ENCODE results near the gene PLOD2.
A peak's percentile ranks its signal among the peaks of the same experiment; 100 is the strongest.

The PLOD2 gene

DNA sequence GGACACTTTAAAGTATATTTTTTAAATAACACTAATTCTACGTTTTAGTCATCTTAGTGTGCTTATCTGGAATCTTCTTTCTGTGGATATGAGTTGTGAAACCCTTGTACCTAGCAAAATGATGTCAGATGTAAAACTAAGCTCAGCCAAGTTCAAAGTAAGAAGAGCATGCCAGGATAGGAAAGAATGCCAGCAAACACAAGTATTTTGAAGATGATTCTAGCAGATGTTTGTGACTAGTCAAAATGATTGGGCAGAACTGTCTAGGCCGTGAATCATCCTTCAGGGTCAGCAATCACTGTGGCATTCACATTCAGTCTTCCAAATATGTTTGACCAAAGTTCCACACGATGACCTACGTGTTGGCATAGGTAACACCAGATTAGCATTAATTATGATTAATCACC, 5.4 kb upstream of the PLOD2 start:
- peak in 1 of 2 experiments; percentile 59 for DNase-seq (ENCODE audit: low read depth in 2 of 2)

DNA sequence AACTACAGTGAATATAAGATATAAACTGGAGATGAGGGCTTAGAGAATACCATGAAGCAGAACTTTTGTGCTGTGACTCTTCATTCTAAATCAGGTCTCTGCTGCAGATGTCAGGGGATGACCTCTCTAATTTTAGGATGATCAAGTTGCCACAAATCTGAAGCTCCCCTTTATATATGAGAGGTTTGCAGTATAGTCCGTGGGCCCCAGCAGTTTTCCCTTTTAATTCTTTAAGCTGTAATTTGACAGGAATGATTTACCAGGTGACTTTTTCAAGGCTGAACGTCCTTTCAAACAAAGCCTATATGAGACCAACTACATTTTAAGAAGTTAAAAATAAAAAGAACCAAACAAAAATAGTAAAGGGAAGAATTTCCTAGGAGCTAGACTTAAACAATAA, 4.9 kb upstream of the PLOD2 start:
- DNase-seq (ENCODE audit: low read depth in 2 of 2): no peak

DNA sequence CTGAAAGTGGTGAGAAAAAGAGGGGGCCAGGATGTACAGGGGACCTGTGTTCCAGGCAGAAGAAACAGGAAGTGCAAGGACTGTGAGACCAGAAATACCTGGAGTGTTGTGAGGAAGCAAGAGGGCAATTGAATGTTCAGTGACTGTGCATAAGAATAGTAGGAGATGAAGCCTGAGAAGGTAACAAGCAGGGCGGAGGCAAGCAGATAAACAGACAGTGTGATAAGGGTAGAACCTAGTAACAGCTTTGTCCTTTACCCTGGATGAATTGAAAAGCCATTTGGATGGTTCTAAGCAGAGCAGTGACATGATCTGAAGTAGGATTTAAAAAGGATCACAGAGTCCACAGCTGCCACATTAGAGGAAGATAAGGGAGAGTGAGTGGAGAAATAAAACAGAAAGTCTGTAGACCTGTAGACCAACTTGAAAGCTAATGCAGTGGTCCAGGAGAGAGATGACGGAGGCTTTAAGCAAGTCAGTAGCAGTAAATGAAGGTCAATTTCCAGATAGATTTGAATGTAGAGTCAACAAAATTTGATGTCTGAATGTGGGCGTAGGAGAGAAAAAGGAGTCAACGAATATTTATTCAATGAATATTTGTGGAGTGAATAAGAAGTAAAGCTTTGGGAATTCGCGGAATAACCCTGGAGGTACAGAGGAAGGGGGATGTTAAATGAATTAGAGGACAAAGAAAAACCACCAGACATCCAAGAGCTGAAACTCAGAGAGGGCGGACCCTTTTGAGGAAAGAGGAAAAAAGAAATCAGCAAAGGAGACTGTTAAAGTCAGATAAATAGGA, 4.2 kb upstream of the PLOD2 start:
- peak in 1 of 2 experiments; percentile 57 for DNase-seq (ENCODE audit: low read depth in 2 of 2)

DNA sequence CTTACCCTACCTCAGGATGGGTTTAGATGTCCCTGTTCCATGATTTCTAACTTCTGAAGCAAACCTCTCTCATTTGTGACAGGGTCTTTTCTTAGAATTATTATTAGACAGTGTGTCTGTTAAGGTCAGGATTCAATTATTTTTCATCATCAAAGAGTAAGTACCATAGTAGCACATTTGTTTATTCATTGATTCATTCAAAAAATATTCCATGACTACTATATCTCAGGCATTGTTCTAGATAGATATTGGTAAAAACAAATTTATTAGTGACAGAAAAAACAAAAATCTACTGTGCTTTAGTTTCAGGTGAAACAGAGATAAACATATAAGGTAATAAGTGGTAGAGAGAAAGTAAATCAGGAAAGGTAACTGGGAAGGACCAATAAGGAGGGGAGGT, 3.5 kb upstream of the PLOD2 start:
- no peak for DNase-seq (ENCODE audit: low read depth in 2 of 2)

DNA sequence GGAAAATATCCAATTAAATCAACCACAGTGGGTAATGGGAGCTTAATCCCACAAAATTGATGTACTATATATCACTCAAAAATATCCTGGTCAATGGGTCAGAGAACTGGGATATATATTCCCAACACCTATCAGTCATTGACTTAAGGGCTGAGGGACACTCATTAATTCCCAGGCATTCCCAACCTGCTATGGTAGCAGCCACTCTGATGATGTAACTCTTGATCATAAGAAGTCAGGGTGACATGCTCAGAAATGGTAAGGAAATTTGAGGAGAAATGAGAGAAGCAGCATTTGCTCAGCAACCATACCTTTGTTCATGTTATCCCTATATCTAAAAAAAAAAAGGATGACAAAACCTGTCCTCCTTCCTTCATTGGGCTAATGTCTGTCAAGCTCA, 3.1 kb upstream of the PLOD2 start:
- no peak for DNase-seq (ENCODE audit: low read depth in 2 of 2)

DNA sequence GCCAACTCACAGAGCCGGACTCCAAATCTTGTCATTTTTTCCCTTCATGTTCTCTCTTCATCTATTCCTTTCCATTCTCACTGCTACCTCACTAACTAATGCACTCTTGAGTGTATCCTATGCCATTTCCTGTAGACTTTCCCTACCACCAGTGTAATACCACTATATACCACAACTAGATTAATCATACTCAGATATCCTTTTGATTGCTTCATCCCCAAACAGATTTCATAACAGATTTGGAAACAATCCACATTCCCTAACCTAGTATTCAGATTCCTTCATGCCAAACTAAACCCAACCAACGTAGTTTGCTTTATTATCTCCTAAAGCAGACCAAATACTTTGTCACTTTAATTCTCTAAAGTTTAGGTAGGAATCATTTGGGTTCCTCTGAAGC, 2.6 kb upstream of the PLOD2 start:
- DNase-seq (ENCODE audit: low read depth in 2 of 2): peak; percentile 94 to 96

DNA sequence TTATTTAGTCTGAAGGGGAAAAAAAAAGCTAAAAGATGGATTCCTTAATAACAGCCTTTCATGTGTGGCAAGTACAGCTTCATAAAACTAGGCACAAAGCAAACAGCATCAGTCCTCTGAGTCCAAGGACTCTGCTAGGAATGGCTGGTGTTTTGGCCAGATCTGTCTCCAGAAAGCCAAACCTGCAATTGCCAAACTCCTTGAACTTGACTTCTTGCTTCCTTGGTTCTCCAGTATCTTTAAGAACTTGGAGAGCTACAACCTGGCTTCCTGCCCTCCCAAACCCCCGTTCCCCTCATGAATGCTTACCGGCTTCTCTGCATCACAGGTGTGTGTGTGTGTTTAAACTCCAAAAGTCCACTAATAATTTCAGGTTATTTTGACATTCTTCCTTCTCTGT, 1.6 kb upstream of the PLOD2 start:
- DNase-seq (ENCODE audit: low read depth in 2 of 2): no peak

DNA sequence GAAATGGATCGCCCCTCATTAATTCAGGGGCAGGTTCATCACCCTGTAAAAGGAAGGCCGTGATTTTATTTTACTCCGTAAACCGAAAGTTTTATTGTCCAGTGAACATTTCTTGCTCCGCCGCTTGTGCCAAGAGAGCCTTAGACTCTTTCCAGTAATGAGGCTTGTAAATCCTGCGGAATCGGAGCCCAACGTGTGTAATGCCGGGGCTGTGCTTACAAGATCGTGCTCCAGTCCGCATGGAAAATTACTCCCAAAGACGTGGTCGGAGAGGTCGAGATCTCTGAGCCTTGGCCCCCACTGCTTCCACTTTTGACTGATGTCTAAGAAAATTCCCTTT, 649 bp upstream of the PLOD2 start:
- no peak for DNase-seq (ENCODE audit: low read depth in 2 of 2)

DNA sequence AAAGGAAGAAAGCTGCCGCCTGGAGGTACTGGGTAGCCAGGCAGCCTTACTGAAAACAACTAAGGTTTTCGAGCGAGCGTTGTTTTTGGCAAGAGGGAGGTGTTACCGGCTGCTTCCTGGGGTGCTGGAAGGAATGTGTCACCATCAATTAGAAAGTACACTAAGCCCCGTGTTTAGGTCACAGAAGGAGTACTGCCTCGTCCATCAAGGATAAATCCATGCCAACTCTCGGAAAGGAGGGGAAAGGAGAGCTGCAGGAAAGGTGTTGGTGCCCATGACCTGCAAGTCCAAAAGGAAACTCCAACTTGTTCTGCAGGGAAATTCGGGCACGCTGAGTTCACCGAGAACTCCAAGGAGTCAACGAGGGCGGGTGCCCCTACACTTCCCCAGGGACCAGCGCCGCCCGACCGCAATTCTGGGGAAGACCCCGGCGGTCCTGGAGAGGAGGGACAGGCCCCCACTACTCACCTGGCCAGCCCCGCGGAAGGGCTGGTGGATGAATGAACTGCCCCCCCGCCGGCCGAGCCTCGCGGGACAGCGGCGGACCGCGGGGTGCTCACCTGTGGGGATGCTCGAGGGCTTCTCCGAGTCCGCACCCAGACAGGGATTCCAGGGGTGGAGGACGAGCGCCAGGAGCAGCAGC, 542 bp downstream of the PLOD2 start:
- peak in 1 of 2 experiments; percentile 56 for DNase-seq (ENCODE audit: low read depth in 2 of 2)

DNA sequence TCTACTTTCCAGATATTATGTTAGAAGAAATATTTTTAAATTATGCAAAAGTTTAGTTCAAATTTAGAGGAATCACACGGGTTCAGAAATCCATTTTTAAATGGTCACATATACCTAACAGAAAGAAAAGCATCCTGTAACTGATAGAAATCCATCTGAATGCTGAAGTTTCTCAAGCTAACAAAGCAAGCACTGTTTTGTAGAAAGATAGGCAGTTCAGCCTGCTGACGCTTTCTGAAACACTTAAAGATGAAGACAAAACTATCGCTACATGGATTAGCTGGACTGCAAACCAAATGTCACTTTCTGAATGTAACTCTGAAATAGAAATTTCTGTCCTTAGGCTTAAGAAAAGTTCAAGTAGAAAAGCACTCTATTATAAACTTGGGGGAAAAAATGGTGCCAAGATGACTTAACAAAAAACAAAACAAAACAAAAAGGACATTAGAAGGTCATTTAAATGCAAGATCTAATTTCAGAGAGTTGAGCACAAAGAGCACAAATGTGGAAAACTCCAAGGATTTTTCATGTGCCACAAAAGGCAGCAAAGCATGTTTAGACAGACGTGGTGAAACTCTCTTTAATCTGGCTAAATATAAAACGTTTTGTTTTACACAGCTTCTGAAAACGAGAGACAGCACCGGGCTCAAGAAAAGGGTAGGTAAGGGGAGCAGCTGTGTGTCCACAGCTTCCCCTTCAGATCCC, 1.2 kb downstream of the PLOD2 start:
- no peak for DNase-seq (ENCODE audit: low read depth in 2 of 2)

DNA sequence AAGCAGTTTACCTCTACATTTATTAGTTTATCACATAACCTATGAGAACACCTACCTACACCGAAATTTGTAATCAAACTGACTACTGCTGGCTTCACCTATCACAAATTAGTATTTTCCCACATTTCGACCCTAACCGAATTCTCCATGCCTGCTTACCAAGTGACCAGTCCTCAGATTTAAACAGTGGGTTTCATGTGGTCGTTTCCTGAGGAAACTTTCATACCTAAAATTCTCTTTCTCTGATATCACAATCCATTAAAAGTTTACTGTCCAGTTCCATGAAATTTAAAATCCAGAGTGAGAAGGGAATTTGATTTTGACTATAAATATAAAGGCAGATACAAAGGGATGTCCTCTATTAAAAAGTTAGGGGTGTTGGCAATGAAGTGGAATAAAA, 1.9 kb downstream of the PLOD2 start:
- no peak for DNase-seq (ENCODE audit: low read depth in 2 of 2)

DNA sequence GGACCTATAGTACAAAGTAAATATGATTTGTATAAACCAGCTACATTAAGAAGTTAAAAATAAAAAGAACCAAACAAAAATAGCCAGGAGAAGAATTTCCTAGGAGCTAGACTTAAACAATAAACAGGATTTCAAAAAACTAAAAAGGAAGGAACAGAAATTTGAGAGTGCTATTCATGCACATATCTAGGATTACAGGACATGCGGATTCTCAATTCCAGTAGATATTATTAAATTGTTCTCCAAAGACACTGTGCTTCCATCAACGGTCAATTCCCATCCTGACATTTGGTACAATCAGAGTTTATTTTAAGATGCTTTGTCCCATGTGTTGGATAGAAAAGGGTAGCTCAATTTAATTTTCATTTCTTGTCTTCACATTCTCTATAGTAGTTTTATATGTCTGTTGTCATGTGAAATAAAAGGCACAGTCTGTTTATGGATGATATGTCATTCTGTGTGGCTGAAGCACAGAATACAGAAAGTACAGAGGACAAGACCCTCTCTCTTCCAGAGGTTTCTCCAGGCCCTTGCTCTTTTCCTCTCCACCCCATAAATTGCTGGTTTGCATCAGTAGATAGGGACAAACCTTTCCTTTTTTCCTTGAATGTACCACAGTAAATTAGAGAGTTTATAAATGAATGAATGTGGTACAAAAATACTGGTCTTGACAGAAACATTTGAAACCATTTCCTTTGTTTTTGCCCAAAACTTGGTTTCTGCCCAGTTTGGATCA, 3.5 kb downstream of the PLOD2 start:
- DNase-seq (ENCODE audit: low read depth in 2 of 2): no peak

DNA sequence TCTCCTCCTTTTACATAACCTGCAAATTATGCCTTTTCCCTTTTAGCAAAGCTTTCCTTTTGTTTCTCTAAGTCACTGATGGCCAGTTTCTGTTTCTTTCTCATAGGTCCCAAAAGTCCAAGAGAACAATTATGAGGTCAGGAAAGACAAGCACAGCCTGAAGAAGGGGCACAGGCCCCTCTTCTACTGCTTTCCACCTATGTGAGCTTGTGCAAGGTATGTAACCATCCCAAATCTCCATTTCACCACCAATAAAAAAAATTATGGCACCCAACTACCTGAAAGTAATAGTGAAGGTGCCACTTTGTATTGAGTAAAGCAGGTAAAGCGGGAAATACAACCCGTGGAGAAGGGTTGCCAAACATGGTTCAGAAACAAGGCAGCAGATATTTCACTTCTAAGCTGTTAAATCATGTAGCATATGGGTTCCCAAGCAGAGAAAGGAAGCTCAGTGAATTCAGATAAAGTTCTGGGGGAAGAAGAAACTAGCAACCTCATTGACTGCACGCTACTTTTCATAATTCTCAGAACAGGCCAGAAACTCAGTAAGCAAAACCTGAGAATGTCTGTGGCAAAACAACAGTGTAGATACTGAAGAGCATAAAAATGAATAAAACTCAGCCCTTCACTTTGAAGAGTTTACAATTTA, 4.2 kb downstream of the PLOD2 start:
- no peak for DNase-seq (ENCODE audit: low read depth in 2 of 2)

DNA sequence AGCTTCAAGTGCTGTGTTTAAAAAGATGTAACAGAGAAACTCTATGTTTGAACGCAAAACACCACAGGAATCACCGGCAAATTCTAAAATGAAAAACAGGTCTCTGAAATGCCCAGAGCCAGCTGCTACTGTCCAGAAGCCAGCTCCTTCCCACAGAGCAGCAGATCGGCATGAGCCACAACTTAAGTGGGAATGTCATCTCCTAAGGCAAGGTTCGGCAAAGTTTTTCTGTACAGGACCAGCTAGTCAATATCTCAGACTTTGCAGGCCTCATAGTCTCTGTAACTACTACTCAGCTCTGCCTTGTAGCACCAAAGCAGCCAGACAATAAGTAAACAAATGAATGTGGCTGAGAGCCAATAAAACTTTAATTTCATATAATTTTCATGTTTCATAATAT, 4.9 kb downstream of the PLOD2 start:
- DNase-seq (ENCODE audit: low read depth in 2 of 2): no peak

DNA sequence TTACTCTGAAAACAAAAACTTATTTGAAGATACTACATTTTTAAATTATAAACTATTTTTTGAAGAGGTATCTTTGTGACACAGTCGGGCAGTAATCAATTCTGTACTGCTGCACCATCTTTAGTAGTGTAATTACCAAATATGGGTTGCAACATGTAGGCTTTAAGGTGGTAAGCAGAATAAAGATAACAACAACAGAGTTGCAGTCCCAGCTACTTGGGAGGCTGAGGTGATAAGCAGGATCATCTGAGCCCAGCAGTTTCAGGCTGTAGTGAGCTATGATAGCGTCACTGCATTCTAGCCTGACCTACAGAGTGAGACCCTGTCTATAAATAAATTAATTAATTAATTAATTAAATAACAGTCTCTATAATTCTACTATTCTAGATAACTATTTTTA, 6.0 kb downstream of the PLOD2 start:
- DNase-seq (ENCODE audit: low read depth in 2 of 2): no peak

DNA sequence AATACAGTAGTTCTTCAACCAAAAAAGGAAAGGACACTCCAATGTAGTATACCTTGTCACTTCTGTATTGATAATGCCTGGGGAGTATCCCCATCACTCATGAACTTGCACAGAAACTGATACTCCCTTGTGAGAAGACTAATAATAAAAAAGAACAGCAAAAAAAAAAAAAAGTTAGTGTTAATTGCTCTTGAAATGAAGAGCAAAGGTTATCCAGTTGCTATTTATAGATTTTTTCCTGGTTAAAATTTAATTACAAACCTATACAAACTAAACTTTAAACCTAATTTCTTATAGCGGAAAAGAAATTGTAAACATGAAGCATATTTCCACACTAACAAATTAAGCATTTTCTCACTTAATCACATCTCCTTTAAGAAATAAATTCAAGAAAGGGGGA, 6.7 kb downstream of the PLOD2 start:
- no peak for DNase-seq (ENCODE audit: low read depth in 2 of 2)

DNA sequence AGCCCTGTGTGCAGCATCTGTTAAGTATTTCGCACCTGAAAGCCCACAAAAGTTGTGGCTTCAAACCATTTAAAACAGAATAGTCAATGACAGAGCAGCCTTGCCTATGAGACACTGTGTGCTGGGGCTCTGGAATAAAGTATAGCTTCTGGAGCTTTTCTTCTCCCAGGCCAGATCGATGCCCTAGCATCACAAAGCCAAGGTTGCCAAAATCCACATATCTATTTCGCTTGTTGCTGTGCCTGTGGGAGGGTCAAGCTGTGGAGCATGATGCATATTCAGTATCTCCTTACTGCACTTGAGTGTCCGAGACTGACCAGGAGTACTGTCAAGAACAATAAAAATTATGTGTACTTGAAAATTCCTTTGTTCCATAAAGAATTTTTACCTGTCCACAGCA, 7.6 kb downstream of the PLOD2 start:
- no peak for DNase-seq (ENCODE audit: low read depth in 2 of 2)

DNA sequence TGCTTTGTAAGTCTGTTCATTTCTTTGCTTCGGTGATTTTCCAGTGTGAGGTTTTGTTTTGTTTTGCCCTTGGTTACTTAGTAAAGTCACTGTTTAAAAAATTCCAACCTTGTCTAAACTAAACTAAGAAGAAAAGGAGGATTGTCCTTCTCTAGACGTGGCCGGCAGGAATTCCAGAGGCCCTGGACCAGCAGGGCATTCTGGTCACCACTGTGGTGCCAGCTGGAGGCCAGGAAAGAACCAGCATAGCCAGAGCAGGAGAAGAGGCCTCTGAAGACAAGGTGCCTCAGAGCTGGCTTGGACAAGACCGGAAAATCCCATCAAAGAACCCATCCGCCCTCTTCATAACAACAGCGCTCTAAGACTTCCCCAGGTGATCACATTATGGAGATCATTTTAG, 8.2 kb downstream of the PLOD2 start:
- DNase-seq (ENCODE audit: low read depth in 2 of 2): no peak

DNA sequence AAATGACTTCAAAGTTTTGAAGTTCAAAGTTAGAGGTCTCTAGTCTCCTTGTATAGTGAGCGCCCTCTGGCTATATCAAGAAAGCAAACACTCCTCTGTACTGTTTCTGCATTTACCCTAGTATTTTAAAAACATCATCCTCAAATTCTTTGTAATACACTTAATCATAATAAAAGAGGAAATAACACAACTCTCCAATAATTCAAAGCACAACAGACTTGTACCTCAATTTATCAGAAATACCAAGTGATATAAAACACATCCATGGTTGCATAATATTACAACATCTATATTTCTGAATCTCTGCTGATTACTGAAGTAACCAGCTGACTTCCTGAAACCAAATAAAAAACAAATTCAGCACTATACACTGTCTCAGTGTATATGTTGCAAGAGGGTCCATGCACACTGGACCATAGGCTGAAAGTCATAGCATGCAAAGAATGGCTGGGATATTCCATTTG, 12.5 kb downstream of the PLOD2 start:
- DNase-seq (ENCODE audit: low read depth in 2 of 2): no peak

DNA sequence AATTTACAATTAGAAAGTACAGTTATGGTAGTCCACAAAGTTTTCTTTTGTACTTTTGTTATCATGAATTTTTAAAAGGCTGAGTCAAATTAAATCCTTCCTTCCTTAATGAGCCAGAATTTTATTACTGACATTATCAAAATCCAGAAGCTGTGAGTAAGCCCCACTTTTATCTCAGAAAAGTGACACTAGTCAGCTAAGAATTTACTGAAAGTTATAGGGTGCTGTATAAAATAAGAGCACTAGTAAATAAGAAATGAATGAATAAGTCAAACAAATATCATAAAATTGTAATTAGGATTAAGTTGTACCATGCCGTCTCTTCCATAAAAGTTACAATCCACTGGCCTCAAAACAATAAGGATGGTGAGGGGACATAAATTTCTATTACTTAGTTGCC, 15.3 kb downstream of the PLOD2 start:
- no peak for DNase-seq (ENCODE audit: low read depth in 2 of 2)

DNA sequence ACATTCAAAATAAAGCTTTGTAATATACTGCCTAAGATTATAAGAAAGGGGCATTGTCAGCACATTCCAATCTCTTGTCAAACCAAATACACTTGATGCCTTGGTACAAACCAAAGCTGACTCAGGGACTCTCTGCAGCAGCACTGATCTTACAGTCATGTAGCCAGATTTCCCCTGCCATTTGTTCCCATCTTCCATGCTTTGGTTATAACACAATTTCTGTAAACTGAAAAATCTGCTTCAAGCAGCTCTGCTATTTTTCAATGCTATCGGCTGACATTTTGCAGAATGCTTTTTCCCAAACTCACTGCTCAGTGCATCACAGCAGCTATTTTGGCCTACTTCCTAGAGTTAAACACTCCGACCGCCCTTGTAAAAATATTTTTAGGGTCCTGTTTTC, 18.2 kb downstream of the PLOD2 start:
- no peak for DNase-seq (ENCODE audit: low read depth in 2 of 2)

DNA sequence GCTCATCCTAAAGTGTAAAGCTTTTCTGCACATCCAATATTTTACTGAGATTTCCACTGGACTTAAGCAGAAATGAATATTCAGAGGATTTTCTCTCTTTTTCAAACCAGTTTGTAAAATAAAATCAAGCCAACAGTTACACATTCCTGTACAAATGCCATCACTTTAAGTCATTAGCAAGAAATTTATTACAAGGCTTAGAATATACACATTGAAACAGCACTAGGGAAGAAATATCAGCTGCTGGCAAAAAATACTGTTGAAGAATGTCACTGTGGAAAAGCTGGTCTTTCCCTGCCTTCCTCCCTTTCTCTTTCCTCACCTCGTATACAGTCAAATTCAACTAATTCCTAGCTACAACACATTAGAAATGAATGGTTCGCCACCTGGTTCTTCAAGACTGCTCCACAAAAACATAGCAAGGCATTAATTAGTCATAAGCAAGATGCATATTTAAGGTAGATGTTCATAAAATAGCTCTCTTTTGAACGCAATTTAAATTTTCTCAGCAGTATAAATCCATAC, 21.3 kb downstream of the PLOD2 start:
- DNase-seq (ENCODE audit: low read depth in 2 of 2): no peak

Measured in fibroblast of skin of left biceps (primary cell).